PC-9 (cell line): ENCODE data around the gene ENPP7.

Experiments used
- CTCF ChIP-seq: fragments of 200-600 bp; sonication (generic); conservative IDR thresholded peaks from 2 replicates; pipeline ENCODE4 v1.6.1; 2017; ENCODE audit warnings: mixed run types, antibody characterized with exemption, mild to moderate bottlenecking, moderate library complexity
- EZH2 ChIP-seq: fragments of 200-600 bp; sonication (generic); IDR thresholded peaks from 2 replicates; pipeline ENCODE4 v1.8.0; 2017; ENCODE audit warnings: antibody characterized with exemption, low read depth

- TF ChIP-seq CTCF (no peak), EZH2 (no peak)
These were observed 45.6 kb upstream of the ENPP7 start for GRCh38 chr17:79685121-79685520.
